Caco-2 (cell line): Measurements from ENCODE around the gene INPP4B. TPM values are rescaled to one million over a fixed set of nuclear protein-coding genes. Genes with fewer than 3 reads are reported as not detected.

Source experiments
- BruUV-seq: library from RNA; stranded (reverse); fragments of 400-500 nt; replicated peaks from 2 replicates; lab custom pipeline; 2021; lab: Mats Ljungman, UMichigan
- CTCF ChIA-PET: fragments of 300-600 bp; sonication (Branson Sonifier 250); formaldehyde crosslinking; loops from one replicate; lab custom pipeline; 2022; ENCODE audit warnings: antibody characterized with exemption; lab: Charles Lee
- POLR2A ChIA-PET: fragments of 300-600 bp; sonication (Branson Sonifier 250); formaldehyde crosslinking; loops from one replicate; lab custom pipeline; 2022; ENCODE audit warnings: antibody characterized with exemption; lab: Charles Lee
- DNase-seq, 2 experiments: peaks; one replicate each; pipeline versions ENCODE4 v3.0.0 to v3.0.0-alpha.2; 2020 to 2022
- H3K27me3 ChIP-seq: replicated peaks from 2 replicates; pipeline ENCODE4 v1.6.0; 2011; ENCODE audit warnings: low read length; ENCODE audit not compliant: control insufficient read depth, insufficient read depth
- H3K36me3 ChIP-seq: 2 replicates; pipeline ENCODE4 v1.5.1; 2011; ENCODE audit warnings: low read length; ENCODE audit not compliant: control insufficient read depth, insufficient read depth
- H3K4me1 ChIP-seq: fragments of 250-450 bp; sonication (Bioruptor Pico); 2 replicates; pipeline ENCODE4 v1.5.1; 2020; ENCODE audit warnings: mild to moderate bottlenecking
- H3K4me3 ChIP-seq: 2 replicates; pipeline ENCODE4 v1.5.1; 2011; ENCODE audit warnings: low read depth, mild to moderate bottlenecking, control low read depth, low read length
- H3K9me3 ChIP-seq: fragments of 250-450 bp; sonication (Bioruptor Pico); 2 replicates; pipeline ENCODE4 v1.5.1; 2020; ENCODE audit warnings: mild to moderate bottlenecking, moderate library complexity
- H3K27ac Mint-ChIP-seq: one replicate; pipeline ENCODE4 v1.8.0; 2022; ENCODE audit warnings: mixed read lengths; ENCODE audit not compliant: unreplicated experiment
- H3K27me3 Mint-ChIP-seq: one replicate; pipeline ENCODE4 v1.8.0; 2022; ENCODE audit warnings: mixed read lengths; ENCODE audit not compliant: insufficient read depth, unreplicated experiment
- H3K36me3 Mint-ChIP-seq: one replicate; pipeline ENCODE4 v1.8.0; 2022; ENCODE audit warnings: mild to moderate bottlenecking, mixed read lengths; ENCODE audit not compliant: insufficient read depth, unreplicated experiment
- H3K4me1 Mint-ChIP-seq: one replicate; pipeline ENCODE4 v1.8.0; 2022; ENCODE audit warnings: low read depth, mixed read lengths; ENCODE audit not compliant: unreplicated experiment
- H3K4me3 Mint-ChIP-seq: one replicate; pipeline ENCODE4 v1.8.0; 2022; ENCODE audit warnings: mild to moderate bottlenecking, moderate library complexity, mixed read lengths; ENCODE audit not compliant: unreplicated experiment
- H3K9me3 Mint-ChIP-seq: one replicate; pipeline ENCODE4 v1.8.0; 2022; ENCODE audit warnings: mixed read lengths; ENCODE audit not compliant: unreplicated experiment
- intact Hi-C: fragments of 100-400 bp; cut with micrococcal nuclease; formaldehyde crosslinking; loops from one replicate; pipeline ENCODE4 v1.10.0; 2022; ENCODE audit not compliant: unreplicated experiment
- total RNA-seq: library from RNA; stranded (reverse); gene quantifications from 2 replicates; pipeline ENCODE4 v1.2.3, GENCODE V29; 2022
- TF ChIP-seq, protein P1 (sequence below), 2 experiments: fragments of 200-600 bp in 1 of 2; IDR thresholded peaks; 1 replicate in 1 of 2; 2 replicates in 1 of 2; pipeline versions ENCODE4 v1.5.1 to v1.8.0; 2011 to 2022; ENCODE audit warnings: antibody characterized with exemption in 1 of 2, control low read depth in 1 of 2, inconsistent platforms in 1 of 2, low read depth in 1 of 2, low read length in 1 of 2, mild to moderate bottlenecking in 1 of 2, moderate library complexity in 1 of 2; ENCODE audit not compliant: insufficient read depth in 1 of 2, severe bottlenecking in 1 of 2, unreplicated experiment in 1 of 2

The INPP4B gene
- total RNA-seq, 1 experiment from 2014 or later, result 10.3 TPM

DNA sequence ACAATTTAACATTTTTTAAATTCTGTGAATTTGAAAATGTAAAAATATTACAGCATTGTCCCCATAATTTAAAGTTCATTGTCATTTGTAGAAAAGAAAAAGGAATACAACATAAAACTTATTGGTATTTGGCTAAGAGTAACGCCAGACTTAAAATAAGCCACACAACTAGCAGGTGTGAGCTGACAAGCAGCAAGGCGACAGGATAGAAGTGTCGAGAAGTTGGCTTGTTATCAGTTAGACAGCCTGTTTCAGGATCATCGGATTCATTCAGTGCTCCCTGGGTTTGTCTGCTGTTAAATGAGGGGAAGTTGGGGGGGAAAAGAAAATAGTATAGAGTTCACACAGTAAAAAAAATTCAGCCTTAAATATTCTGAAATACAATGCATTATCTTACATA is 816.1 kb downstream of the INPP4B start:
- Histone ChIP-seq H3K36me3 (no peaks in the 10 kb centered on the region), H3K4me3 (no peak overlapping the region), H3K4me1 (no peaks in the 10 kb centered on the region), H3K9me3 (no peaks in the 10 kb centered on the region), H3K27me3 (no peaks in the 10 kb centered on the region)
- ChIA-PET CTCF (no interaction called here), POLR2A (no interaction called here)
- Mint-ChIP-seq H3K4me3 (no peak overlapping the region), H3K9me3 (no peaks in the 10 kb centered on the region), H3K27me3 (no peaks in the 10 kb centered on the region), H3K4me1 (no peaks in the 10 kb centered on the region), H3K27ac (no peak overlapping the region), H3K36me3 (no peaks in the 10 kb centered on the region)
- TF ChIP-seq, protein P1, sequence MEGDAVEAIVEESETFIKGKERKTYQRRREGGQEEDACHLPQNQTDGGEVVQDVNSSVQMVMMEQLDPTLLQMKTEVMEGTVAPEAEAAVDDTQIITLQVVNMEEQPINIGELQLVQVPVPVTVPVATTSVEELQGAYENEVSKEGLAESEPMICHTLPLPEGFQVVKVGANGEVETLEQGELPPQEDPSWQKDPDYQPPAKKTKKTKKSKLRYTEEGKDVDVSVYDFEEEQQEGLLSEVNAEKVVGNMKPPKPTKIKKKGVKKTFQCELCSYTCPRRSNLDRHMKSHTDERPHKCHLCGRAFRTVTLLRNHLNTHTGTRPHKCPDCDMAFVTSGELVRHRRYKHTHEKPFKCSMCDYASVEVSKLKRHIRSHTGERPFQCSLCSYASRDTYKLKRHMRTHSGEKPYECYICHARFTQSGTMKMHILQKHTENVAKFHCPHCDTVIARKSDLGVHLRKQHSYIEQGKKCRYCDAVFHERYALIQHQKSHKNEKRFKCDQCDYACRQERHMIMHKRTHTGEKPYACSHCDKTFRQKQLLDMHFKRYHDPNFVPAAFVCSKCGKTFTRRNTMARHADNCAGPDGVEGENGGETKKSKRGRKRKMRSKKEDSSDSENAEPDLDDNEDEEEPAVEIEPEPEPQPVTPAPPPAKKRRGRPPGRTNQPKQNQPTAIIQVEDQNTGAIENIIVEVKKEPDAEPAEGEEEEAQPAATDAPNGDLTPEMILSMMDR (IDR thresholded peaks at IDR 0.05; ENCODE audit: insufficient read depth in 1 of 2, low read depth in 1 of 2, low read length in 1 of 2, severe bottlenecking in 1 of 2, unreplicated experiment in 1 of 2), result no peak
- DNase-seq, result no peak
- intact Hi-C loops, result no loop called here
- no TSS peak for BruUV-seq

GRCh38 chr4:142021761-142022160 is 824.3 kb downstream of the INPP4B start:
- Mint-ChIP-seq H3K4me1 (no peaks in the 10 kb centered on the region), H3K36me3 (no peaks in the 10 kb centered on the region), H3K27ac (no peak overlapping the region), H3K27me3 (no peaks in the 10 kb centered on the region), H3K9me3 (no peaks in the 10 kb centered on the region), H3K4me3 (no peak overlapping the region)
- BruUV-seq, result no TSS peak
- H3K9me3 ChIP-seq, result no peaks in the 10 kb centered on the region
- H3K4me1 ChIP-seq, result no peaks in the 10 kb centered on the region
- no peaks in the 10 kb centered on the region for H3K27me3 ChIP-seq
- TF ChIP-seq, protein P1 (IDR thresholded peaks at IDR 0.05; ENCODE audit: insufficient read depth in 1 of 2, low read depth in 1 of 2, low read length in 1 of 2, severe bottlenecking in 1 of 2, unreplicated experiment in 1 of 2), result no peak
- no peak for DNase-seq
- H3K36me3 ChIP-seq, result no peaks in the 10 kb centered on the region
- H3K4me3 ChIP-seq, result no peak overlapping the region
- ChIA-PET POLR2A (no interaction called here), CTCF (no interaction called here)
- intact Hi-C loops, result no loop called here

GRCh38 chr4:142021181-142021580 is 824.9 kb downstream of the INPP4B start:
- intact Hi-C loops, result no loop called here
- H3K4me3 Mint-ChIP-seq, result no peak overlapping the region
- no peak for DNase-seq
- no peaks in the 10 kb centered on the region for H3K36me3 Mint-ChIP-seq
- no peaks in the 10 kb centered on the region for H3K36me3 ChIP-seq
- no peaks in the 10 kb centered on the region for H3K27me3 Mint-ChIP-seq
- no peaks in the 10 kb centered on the region for H3K9me3 ChIP-seq
- ChIA-PET POLR2A (no interaction called here), CTCF (no interaction called here)
- H3K9me3 Mint-ChIP-seq, result no peaks in the 10 kb centered on the region
- H3K4me1 ChIP-seq, result no peaks in the 10 kb centered on the region
- H3K27ac Mint-ChIP-seq, result no peak overlapping the region
- TF ChIP-seq, protein P1 (IDR thresholded peaks at IDR 0.05; ENCODE audit: insufficient read depth in 1 of 2, low read depth in 1 of 2, low read length in 1 of 2, severe bottlenecking in 1 of 2, unreplicated experiment in 1 of 2), result no peak
- no peaks in the 10 kb centered on the region for H3K4me1 Mint-ChIP-seq
- no peak overlapping the region for H3K4me3 ChIP-seq
- no peaks in the 10 kb centered on the region for H3K27me3 ChIP-seq
- no TSS peak for BruUV-seq
